Activated effector memory CD4-positive, alpha-beta T cell treated with Interleukin-2 at 50 U/mL for 16 hours (primary cell): ENCODE results near the gene C6orf47.

Source experiments
- DNase-seq: peaks from one replicate; pipeline ENCODE4 v3.0.0-alpha.2; 2020

Gene C6orf47

GRCh38 chr6:31687860-31688693 lies 27.5 kb upstream of the C6orf47 start:
- DNase-seq = no peak

GRCh38 chr6:31687321-31687720 lies 26.7 kb upstream of the C6orf47 start:
- DNase-seq = no peak

- no peak for DNase-seq
These were observed 25.9 kb upstream of the C6orf47 start for GRCh38 chr6:31686483-31686882.

GRCh38 chr6:31683591-31683990 lies 23.0 kb upstream of the C6orf47 start:
- DNase-seq = no peak

GRCh38 chr6:31681135-31681671 lies 20.6 kb upstream of the C6orf47 start:
- peak; percentile 21 for DNase-seq

- peak; percentile 54 for DNase-seq
These were observed 19.9 kb upstream of the C6orf47 start, which contains the start of gene LY6G5C for GRCh38 chr6:31680226-31681134. Gene LY6G5C, minus strand, starts transcription at chr6:31681067. Its CDS starts 694 bp downstream, at chr6:31680373.

- no peak for DNase-seq
These were observed 17.4 kb upstream of the C6orf47 start for GRCh38 chr6:31677955-31678354.

GRCh38 chr6:31676904-31677303 lies 16.3 kb upstream of the C6orf47 start:
- no peak for DNase-seq

GRCh38 chr6:31676322-31676903 lies 15.8 kb upstream of the C6orf47 start:
- no peak for DNase-seq

- DNase-seq = no peak
These were observed 9.1 kb upstream of the C6orf47 start, which contains the start of gene LY6G5B for GRCh38 chr6:31669676-31670075. Gene LY6G5B, plus strand, starts transcription at chr6:31669976. Its CDS starts 975 bp downstream, at chr6:31670951.

- DNase-seq = no peak
These were observed 5.9 kb upstream of the C6orf47 start for GRCh38 chr6:31666337-31666965.

GRCh38 chr6:31665501-31666336 lies 5.1 kb upstream of the C6orf47 start, which contains the start of gene CSNK2B:
Gene CSNK2B, plus strand, starts transcription at chr6:31666080. Its CDS starts 752 bp downstream, at chr6:31666832.
- peak; percentile 98 for DNase-seq

- peak; percentile 83 for DNase-seq
These were observed 4.4 kb upstream of the C6orf47 start, which contains the start of gene GPANK1 for GRCh38 chr6:31664790-31665500. Gene GPANK1, minus strand, starts transcription at chr6:31664997. Its CDS starts 519 bp downstream, at chr6:31664478.

GRCh38 chr6:31663961-31664789 lies 3.6 kb upstream of the C6orf47 start:
- no peak for DNase-seq

GRCh38 chr6:31663126-31663960 lies 2.8 kb upstream of the C6orf47 start:
- no peak for DNase-seq

GRCh38 chr6:31662124-31662723 lies 1.6 kb upstream of the C6orf47 start:
- no peak for DNase-seq

GRCh38 chr6:31661262-31662123 lies 915 bp upstream of the C6orf47 start:
- no peak for DNase-seq
